GM18505 (cell line): Measurements from ENCODE around the gene IFT88.

Experiments
- ATAC-seq: cut with Tn5 transposase; IDR thresholded peaks from one replicate; pipeline ENCODE4 v1.9.1; 2021; ENCODE audit not compliant: unreplicated experiment
- POLR2A ChIP-seq: IDR thresholded peaks from 4 replicates; pipeline ENCODE4 v1.6.1; 2011; ENCODE audit warnings: borderline replicate concordance; ENCODE audit not compliant: insufficient read depth, insufficient read length; ENCODE audit errors: extremely low read depth

The IFT88 gene

DNA sequence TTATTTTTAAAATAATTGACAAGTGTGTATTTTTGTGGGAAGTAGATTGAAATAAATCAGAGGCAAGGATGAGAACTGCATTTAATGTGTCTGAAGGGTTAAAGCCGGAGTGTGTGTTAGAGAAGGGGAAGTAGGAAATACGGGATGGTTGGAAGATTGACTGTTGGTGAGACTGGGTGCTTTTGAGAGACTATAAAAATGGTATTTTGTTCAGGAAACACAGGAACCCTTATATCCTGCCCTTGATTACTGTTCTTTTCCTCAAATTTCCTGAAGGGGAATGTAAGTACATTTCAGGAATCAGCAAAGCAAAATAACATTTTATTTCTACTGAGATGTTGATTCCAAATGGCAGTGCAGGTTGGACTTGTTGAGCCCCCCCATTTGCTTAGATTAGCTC is 15.1 kb downstream of the IFT88 start:
- ATAC-seq = no peak
- TF ChIP-seq POLR2A = no peak

DNA sequence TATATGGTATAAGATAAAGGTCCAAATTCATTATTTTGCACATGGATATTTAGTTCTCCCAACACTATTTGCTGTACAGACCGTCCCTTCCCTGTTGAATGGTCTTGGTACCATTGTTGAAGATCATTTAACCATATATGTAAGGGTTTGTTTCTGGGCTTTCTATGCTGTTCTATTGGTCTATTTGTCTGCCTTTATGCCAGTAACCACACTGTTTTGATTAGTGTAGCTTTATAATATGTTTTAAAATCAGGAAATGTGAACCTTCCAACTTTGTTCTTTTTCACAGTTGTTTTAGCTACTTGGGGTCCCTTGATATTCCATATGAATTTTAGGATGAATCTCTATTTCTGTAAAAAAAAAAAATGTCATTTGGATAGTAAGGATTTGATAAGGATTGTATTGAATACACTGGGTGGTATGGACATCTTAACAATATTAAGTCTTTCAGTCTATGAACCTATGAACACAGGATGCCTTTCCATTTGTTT is 16.9 kb downstream of the IFT88 start:
- TF ChIP-seq POLR2A = no peak

DNA sequence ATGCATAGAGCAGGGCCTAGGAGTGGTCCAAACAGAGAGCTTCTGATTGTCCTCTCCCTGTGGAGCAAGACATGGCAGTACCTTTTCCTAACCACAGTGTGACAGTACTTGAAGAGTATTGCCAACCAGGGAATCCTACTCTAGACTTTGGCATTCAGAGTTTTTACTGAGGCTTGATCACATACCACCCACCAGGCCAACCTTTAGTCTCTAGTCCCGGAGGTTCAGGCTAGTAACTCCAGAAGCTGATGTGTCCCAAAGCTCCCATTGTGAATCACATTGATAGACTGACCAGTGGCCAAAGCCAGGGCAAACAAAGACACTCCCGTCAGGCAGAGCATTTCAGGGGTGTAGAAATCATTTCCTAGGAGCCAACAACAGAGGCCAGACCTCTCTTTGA is 18.4 kb downstream of the IFT88 start:
- TF ChIP-seq POLR2A = no peak
- ATAC-seq = no peak

More for the DNA sequence above, 16.9 kb downstream of the IFT88 start:
- no peak for ATAC-seq

DNA sequence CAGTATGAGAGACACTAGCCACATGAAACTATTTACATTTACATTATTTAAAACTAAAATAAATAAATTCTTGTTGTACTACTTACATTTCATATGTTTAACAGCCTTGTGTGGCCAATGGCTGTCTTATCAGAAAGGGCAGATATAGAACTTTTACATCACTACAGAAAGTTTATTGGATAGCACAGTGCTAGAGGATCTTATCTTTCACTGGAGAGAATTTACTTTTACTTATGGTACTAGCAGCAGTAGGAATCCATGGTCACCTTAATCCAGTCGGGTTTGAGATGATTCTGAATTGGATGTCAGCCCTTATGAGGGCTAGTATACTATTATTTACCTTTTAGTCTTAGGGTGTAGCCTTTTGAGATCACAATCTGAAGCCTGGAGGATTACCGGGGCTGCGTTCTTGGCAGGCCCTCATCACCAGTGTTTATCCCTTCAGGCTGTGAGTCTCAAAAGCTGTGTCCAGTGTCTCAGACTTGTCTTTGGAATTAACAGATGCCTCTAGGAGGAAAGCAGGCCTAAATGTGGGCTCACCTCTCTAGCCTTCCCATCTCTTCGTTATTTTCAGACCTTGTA is 21.7 kb downstream of the IFT88 start:
- ATAC-seq = no peak
- no peak for TF ChIP-seq POLR2A

DNA sequence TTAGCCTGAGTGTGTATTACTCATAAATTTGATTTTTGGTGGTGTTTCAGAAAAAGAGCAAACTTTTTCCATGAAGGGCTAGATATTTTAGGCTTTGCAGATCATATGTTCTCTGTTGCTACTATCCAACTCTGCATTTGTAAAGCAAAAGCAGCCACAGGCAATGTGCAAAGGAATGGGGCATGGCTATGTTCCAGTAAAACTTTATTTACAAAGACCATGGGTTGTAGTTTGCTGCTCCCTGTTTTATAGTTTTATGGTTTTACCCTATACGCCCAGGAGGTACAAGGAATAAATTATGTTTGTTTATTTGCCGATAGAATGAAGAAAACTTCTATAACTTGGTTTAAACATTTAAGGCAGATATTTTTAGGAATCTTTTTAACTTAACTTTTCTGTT is 23.6 kb downstream of the IFT88 start:
- TF ChIP-seq POLR2A = no peak

DNA sequence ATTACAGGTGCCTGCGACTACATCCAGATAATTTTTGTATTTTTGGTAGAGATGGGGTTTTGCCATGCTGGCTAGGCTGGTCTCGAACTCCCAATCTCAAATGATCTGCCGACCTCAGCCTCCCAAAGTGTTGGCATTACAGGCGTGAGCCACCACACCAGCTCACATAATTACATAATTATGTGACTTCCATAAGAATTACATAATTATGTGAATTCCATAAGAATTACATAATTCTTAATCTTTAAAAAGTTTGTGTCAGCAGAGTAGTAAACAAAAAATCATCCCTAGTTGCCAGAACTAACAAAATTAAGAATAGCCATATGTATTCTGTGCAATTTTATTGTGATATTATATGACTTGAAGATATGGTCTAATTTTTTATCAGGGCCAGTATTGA is 25.6 kb downstream of the IFT88 start:
- TF ChIP-seq POLR2A = no peak
- ATAC-seq = no peak

More for the DNA sequence above, 23.6 kb downstream of the IFT88 start:
- no peak for ATAC-seq

DNA sequence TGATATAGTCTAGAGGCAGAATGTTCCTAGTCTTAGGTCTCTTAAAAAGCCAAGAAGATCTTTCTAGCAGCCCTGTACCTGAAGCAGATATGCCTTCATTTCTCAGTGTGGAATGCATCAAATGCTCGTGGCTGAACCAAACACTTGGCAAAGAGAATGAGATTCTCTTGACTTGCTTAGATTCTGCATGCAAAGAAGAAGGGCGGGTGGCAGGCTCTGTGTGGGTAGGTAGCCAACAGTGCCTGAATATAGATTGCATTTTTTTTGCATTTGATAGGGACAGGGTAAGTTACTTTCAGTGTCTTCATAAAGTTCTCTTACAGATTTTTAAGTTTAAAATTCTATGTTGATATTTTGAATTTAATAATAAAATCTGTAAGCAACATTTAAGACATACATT is 27.3 kb downstream of the IFT88 start:
- TF ChIP-seq POLR2A = no peak
- no peak for ATAC-seq

DNA sequence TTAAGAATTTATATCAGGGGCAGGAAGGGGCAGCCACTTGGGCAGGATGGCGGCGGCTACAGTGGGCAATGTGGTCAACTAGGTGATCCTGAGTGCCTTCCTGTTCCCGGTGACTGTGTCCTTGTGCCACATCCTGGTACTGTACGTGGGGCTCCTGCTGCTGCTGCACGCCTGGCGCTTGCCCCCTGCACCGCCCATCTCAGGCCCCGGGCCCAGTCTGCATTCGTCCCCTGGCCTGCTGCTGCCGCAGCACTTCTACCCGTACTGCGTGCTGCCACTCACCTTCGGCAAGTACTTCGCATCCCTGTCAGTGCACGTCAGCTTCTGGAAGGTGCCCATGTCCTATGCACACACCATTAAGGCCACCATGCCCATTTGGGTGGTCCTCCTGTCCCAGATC is 40.1 kb downstream of the IFT88 start:
- ATAC-seq = no peak
- TF ChIP-seq POLR2A = no peak

DNA sequence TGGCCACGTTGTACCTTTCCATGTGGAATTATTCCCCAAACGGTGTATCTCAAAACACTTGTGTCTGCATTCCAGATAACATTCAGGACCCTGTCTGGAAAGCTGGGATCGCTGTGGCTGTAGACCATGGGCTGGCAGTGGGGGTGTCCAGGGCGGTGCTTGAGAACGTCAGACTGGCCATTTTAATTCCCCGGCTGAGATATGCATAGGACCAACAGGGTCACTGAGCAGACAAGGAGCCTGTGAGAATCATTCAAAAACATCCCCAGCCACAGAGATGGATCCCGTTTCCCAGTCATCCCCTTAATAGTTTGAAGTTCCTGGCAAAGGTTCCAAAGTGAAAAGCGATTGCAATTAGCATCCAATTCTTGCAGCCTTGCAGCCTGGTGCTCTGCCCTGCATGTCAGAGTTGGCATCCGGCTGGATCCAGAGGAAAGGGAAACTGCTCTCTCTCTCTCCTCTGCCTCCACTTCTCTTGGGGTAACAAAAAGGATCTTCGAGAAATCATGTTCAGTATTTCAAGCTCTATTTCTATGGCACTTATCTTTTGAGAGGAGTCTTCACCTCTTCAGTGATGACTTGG is 41.6 kb downstream of the IFT88 start:
- no peak for TF ChIP-seq POLR2A
- ATAC-seq = no peak

DNA sequence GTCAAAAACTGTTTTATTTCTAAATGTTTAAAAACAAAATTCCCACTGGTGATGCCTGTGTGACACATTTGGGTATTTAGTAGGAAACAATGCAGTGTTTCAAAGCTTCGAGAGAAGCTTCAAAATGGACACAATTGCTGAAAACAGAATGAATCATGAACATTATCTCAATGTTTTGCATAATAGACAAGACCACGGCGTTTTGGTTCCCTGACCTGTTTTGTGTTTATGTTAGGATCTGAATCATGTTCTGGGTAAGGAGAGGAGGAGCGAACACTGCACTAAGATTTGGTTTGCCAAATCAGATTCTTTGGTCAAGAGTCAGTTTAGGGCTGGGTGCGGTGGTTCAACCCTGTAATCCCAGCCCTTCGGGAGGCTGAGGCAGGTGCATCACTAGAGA is 42.2 kb downstream of the IFT88 start:
- no peak for TF ChIP-seq POLR2A
- no peak for ATAC-seq

DNA sequence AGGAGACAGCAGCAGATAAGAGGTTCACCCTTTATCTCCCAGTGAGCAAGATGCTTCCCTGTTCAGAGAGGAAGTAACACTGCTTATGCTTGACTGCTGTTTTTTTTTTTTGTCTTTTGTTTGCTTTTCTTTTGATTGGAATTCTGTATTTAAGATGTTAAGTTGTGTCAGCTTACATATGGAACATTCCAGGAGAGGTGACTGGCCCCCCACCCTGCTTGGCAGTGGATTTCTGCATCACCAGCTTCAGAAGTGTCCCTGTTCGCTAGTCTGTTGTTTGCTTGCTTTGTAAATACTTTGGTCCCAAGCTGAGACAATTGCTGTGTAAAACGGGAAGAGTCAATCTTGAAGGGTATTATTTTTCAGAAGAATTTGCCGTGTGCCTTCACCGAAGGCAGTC is 43.0 kb downstream of the IFT88 start:
- ATAC-seq = no peak

DNA sequence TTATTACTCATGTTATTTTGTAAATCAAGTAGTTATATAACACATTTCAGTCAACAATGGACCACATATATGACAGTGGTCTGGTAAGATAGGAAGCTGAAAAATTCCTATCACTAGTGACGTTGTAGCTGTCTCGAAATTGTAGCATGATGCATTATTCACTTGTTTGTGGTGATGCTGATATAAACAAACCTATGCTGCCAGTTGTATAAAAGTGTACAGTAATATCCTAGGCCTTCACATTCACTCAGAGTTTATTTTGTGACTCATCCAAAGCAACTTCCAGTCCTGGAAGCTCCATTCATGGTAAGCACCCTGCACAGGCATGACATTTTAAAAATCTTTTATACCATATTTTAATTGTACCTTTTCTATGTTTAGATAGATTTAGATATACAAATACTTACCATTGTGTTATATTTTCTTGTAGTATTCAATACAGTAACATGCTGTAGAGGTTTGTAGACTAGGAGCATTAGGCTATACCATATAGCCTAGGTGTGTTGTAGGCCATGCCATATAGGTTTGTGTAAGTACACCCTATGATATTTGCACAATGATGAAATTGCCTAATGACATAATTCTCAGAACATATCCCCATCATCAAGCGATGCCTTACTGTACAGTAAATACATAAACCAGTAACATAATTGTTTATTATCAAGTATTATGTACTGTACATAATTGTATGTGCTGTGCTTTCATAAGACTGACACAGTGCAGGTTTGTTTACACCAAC is 49.3 kb downstream of the IFT88 start:
- ATAC-seq = no peak

More for the DNA sequence above, 43.0 kb downstream of the IFT88 start:
- TF ChIP-seq POLR2A = no peak

DNA sequence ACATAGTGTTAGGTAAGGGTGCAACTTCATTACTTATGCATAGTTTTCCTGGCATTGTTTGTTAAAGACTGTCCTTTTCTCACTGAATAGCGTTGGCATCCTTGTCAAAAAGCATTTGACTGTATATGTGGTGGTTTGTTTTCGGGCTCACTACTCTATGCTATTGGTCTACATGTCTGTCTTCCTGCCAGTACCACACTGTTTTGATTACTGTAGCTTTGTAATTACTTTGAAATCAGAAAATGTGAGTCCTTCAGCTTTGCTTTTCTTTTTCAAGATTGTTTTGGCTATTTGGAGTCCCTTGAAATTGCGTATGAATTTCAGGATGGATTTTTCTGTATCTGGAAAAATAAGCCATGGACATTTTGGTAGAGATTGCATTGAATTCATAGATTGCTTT is 56.0 kb downstream of the IFT88 start:
- no peak for ATAC-seq
- TF ChIP-seq POLR2A = no peak

More for the DNA sequence above, 49.3 kb downstream of the IFT88 start:
- no peak for TF ChIP-seq POLR2A

DNA sequence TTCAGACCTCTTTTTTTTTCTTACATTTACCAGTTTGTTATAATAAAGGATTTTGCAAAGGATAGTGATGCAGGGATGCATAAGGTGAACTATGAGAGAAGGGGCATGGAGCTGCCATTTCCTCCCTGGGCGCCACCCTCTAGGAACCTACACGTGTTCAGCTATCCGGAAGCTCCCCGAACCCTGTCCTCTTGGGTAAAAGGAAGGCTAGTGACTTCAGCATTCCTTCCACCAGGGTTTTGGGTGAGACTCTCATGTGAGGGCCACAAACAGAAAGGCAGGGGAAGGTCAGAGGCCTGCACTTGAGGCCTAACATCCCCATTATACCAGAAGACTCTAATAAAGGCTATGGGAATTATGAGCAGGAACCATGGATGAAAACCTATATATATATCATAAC is 57.3 kb downstream of the IFT88 start:
- ATAC-seq = no peak
- TF ChIP-seq POLR2A = no peak
